ENCODE measurements around the gene LNX1. TPM values are rescaled to one million over a fixed set of nuclear protein-coding genes. Genes with fewer than 3 reads are reported as not detected.

The LNX1 gene
- total RNA-seq, 1 experiment from 2014 or later, result 4.2 TPM

DNA sequence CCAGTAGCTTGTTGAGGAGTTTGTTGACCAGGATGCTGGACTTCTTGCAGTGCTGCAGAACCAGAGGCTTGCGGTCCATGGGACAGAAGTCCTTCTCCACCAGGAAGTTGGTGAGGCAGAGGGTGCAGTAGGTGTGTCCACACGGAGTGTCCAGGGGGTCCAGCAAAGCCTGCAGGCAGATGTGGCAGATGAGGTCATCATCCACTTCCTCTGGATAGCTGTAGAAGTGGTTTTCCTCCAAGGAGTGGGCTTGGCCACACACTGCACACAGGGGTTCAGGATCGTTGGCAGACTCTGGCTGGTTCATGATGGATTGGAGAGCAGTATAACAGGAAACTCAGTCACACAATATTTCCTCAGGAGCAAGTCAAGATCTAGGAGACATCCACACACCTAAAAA lies 17.6 kb downstream of the LNX1 start:
- no peak overlapping the region for H3K4me3 Mint-ChIP-seq (ENCODE audit: low read depth, unreplicated experiment)
- CTCF ChIA-PET, result no interaction called here
- H3K36me3 Mint-ChIP-seq (ENCODE audit: insufficient read depth, unreplicated experiment), result no peaks in the 10 kb centered on the region
- no peaks in the 10 kb centered on the region for H3K27me3 Mint-ChIP-seq (ENCODE audit: unreplicated experiment)
- DNase-seq, result no peak
- H3K27ac Mint-ChIP-seq (ENCODE audit: unreplicated experiment), result no peak overlapping the region
- TF ChIP-seq CTCF (IDR thresholded peaks at IDR 0.05; ENCODE audit: unreplicated experiment), result no peak
- H3K4me1 Mint-ChIP-seq (ENCODE audit: low read depth, unreplicated experiment), result peaks cover 9% of the 10 kb centered on the region
- no TSS peak for BruUV-seq (replicated peaks)
- intact Hi-C loops (cut with micrococcal nuclease; ENCODE audit: unreplicated experiment), result no loop called here
- no peaks in the 10 kb centered on the region for H3K9me3 Mint-ChIP-seq (ENCODE audit: low read depth, unreplicated experiment)

- TF ChIP-seq CTCF (IDR thresholded peaks at IDR 0.05; ENCODE audit: unreplicated experiment), result no peak
- Mint-ChIP-seq H3K27me3 (ENCODE audit: unreplicated experiment) (no peaks in the 10 kb centered on the region), H3K27ac (ENCODE audit: unreplicated experiment) (no peak overlapping the region), H3K4me3 (ENCODE audit: low read depth, unreplicated experiment) (no peak overlapping the region), H3K4me1 (ENCODE audit: low read depth, unreplicated experiment) (peaks cover 9% of the 10 kb centered on the region), H3K9me3 (ENCODE audit: low read depth, unreplicated experiment) (no peaks in the 10 kb centered on the region), H3K36me3 (ENCODE audit: insufficient read depth, unreplicated experiment) (no peaks in the 10 kb centered on the region)
- intact Hi-C loops (cut with micrococcal nuclease; ENCODE audit: unreplicated experiment), result no loop called here
- no peak for DNase-seq
- no TSS peak for BruUV-seq (replicated peaks)
- CTCF ChIA-PET, result no interaction called here
These were observed 18.7 kb downstream of the LNX1 start for GRCh38 chr4:53572600-53572994.

DNA sequence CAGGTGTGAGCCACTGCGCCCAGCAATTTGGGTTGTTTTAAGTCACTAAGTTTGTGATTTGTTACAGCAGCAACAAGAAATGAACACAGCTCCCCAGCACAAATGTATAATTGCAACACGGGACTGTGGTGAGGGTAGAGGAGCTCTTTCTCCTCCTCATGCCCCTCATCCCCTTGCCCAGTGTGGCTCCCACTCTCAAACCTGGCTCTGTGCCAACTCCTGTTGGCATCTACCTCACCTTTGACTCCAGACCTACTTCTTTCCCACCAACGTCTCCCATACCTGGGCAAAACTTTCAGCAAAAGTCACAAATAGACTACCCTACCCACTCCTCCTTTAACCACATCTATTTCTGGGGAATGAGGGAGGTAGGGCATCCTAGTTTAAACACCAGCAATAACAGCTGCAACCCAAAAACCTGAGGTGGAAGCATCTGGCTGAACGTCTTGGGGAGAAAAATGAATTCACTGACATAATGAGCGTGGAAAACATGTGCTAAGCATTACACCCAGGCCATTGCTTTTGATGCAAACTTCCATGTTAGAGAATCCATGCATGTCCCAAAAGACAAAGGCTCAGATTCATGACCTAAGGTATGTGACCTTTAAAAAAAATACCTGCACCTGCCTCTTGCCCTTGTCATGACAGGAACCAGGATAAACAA lies 19.2 kb downstream of the LNX1 start:
- H3K4me1 Mint-ChIP-seq (ENCODE audit: low read depth, unreplicated experiment), result peaks cover 7% of the 10 kb centered on the region
- CTCF ChIA-PET, result no interaction called here
- no peaks in the 10 kb centered on the region for H3K27me3 Mint-ChIP-seq (ENCODE audit: unreplicated experiment)
- intact Hi-C loops (cut with micrococcal nuclease; ENCODE audit: unreplicated experiment), result no loop called here
- H3K36me3 Mint-ChIP-seq (ENCODE audit: insufficient read depth, unreplicated experiment), result no peaks in the 10 kb centered on the region
- H3K27ac Mint-ChIP-seq (ENCODE audit: unreplicated experiment), result no peak overlapping the region
- peaks cover 3% of the 10 kb centered on the region for H3K9me3 Mint-ChIP-seq (ENCODE audit: low read depth, unreplicated experiment)
- no TSS peak for BruUV-seq (replicated peaks)
- DNase-seq, result no peak
- no peak overlapping the region for H3K4me3 Mint-ChIP-seq (ENCODE audit: low read depth, unreplicated experiment)
- no peak for TF ChIP-seq CTCF (IDR thresholded peaks at IDR 0.05; ENCODE audit: unreplicated experiment)

GRCh38 chr4:53563824-53564223 lies 27.5 kb downstream of the LNX1 start:
- no peak overlapping the region for H3K4me3 Mint-ChIP-seq (ENCODE audit: low read depth, unreplicated experiment)
- no peaks in the 10 kb centered on the region for H3K27me3 Mint-ChIP-seq (ENCODE audit: unreplicated experiment)
- peaks cover 3% of the 10 kb centered on the region for H3K4me1 Mint-ChIP-seq (ENCODE audit: low read depth, unreplicated experiment)
- intact Hi-C loops (cut with micrococcal nuclease; ENCODE audit: unreplicated experiment), result no loop called here
- no TSS peak for BruUV-seq (replicated peaks)
- H3K9me3 Mint-ChIP-seq (ENCODE audit: low read depth, unreplicated experiment), result peaks cover 3% of the 10 kb centered on the region
- DNase-seq, result no peak
- TF ChIP-seq CTCF (IDR thresholded peaks at IDR 0.05; ENCODE audit: unreplicated experiment), result no peak
- H3K36me3 Mint-ChIP-seq (ENCODE audit: insufficient read depth, unreplicated experiment), result no peaks in the 10 kb centered on the region
- CTCF ChIA-PET, result no interaction called here
- no peak overlapping the region for H3K27ac Mint-ChIP-seq (ENCODE audit: unreplicated experiment)

Data from Calu3 (cell line).